Measurements from ENCODE around the gene BOLA3.

Gene BOLA3

GRCh38 chr2:74107071-74107470 lies 40.6 kb downstream of the BOLA3 start:
- Histone ChIP-seq H3K4me1 (ENCODE audit: control insufficient read depth in 1 of 2, insufficient read depth in 2 of 2, low read length in 2 of 2) (no peaks in the 10 kb centered on the region), H3K4me2 (ENCODE audit: low read length) (no peak overlapping the region), H3K79me1 (ENCODE audit: low read length) (no peaks in the 10 kb centered on the region), H4K12ac (ENCODE audit: low read depth, low read length) (no peak overlapping the region), H3K27me3 (ENCODE audit: insufficient read depth, low read length) (no peaks in the 10 kb centered on the region), H3K14ac (ENCODE audit: low read length) (no peak overlapping the region), H2BK120ac (ENCODE audit: insufficient read depth, low read length, poor library complexity) (no peak overlapping the region), H3K9me3 (ENCODE audit: insufficient read depth, low read depth, low read length) (peaks cover 2% of the 10 kb centered on the region), H4K8ac (ENCODE audit: low read depth, low read length) (no peak overlapping the region), H4K91ac (ENCODE audit: low read depth, low read length) (no peak overlapping the region), H2AK5ac (ENCODE audit: low read length) (no peak overlapping the region), H3K9ac (ENCODE audit: low read length) (no peak overlapping the region), H3K23ac (ENCODE audit: low read length) (no peak overlapping the region), H3K79me2 (ENCODE audit: control insufficient read depth, insufficient read depth, low read length, poor library complexity) (no peaks in the 10 kb centered on the region), H3K4me3 (ENCODE audit: low read depth, low read length) (no peak overlapping the region), H2BK12ac (ENCODE audit: low read length) (no peak overlapping the region), H3K4ac (ENCODE audit: low read depth, low read length) (no peak overlapping the region), H2BK5ac (ENCODE audit: low read depth, low read length, poor library complexity) (no peak overlapping the region), H2AFZ (ENCODE audit: insufficient read depth, low read length, poor library complexity) (no peak overlapping the region), H3K27ac (ENCODE audit: low read depth, low read length) (no peak overlapping the region), H3K18ac (ENCODE audit: low read length) (no peak overlapping the region), H3K36me3 (ENCODE audit: control insufficient read depth in 1 of 2, insufficient read depth in 2 of 2, low read length in 2 of 2) (peaks cover 12 to 13% of the 10 kb centered on the region in 2 experiments)
- no CpG with 5 or more reads among the region's 12 CpGs for WGBS (ENCODE audit: extremely low coverage, insufficient coverage, insufficient read length)
- no peak for DNase-seq

- no peaks in the 10 kb centered on the region for H3K79me2 ChIP-seq (ENCODE audit: control insufficient read depth, insufficient read depth, low read length, poor library complexity)
- H4K91ac ChIP-seq (ENCODE audit: low read depth, low read length), result no peak overlapping the region
- no peaks in the 10 kb centered on the region for H3K27me3 ChIP-seq (ENCODE audit: insufficient read depth, low read length)
- no peak overlapping the region for H3K23ac ChIP-seq (ENCODE audit: low read length)
- H3K9ac ChIP-seq (ENCODE audit: low read length), result no peak overlapping the region
- no peaks in the 10 kb centered on the region for H3K4me1 ChIP-seq (ENCODE audit: control insufficient read depth in 1 of 2, insufficient read depth in 2 of 2, low read length in 2 of 2)
- no peaks in the 10 kb centered on the region for H3K79me1 ChIP-seq (ENCODE audit: low read length)
- no peak overlapping the region for H3K18ac ChIP-seq (ENCODE audit: low read length)
- no peak overlapping the region for H3K4me2 ChIP-seq (ENCODE audit: low read length)
- H2AFZ ChIP-seq (ENCODE audit: insufficient read depth, low read length, poor library complexity), result no peak overlapping the region
- no peak overlapping the region for H4K12ac ChIP-seq (ENCODE audit: low read depth, low read length)
- no peaks in the 10 kb centered on the region for H3K9me3 ChIP-seq (ENCODE audit: insufficient read depth, low read depth, low read length)
- H4K8ac ChIP-seq (ENCODE audit: low read depth, low read length), result no peak overlapping the region
- H2BK120ac ChIP-seq (ENCODE audit: insufficient read depth, low read length, poor library complexity), result no peak overlapping the region
- no peak for DNase-seq
- no peak overlapping the region for H3K4me3 ChIP-seq (ENCODE audit: low read depth, low read length)
- H3K14ac ChIP-seq (ENCODE audit: low read length), result no peak overlapping the region
- H2BK5ac ChIP-seq (ENCODE audit: low read depth, low read length, poor library complexity), result no peak overlapping the region
- peaks cover 29% of the 10 kb centered on the region in 2 experiments for H3K36me3 ChIP-seq (ENCODE audit: control insufficient read depth in 1 of 2, insufficient read depth in 2 of 2, low read length in 2 of 2)
- no peak overlapping the region for H3K4ac ChIP-seq (ENCODE audit: low read depth, low read length)
- no CpG with 5 or more reads among the region's 8 CpGs for WGBS (ENCODE audit: extremely low coverage, insufficient coverage, insufficient read length)
- no peak overlapping the region for H2AK5ac ChIP-seq (ENCODE audit: low read length)
- no peak overlapping the region for H2BK12ac ChIP-seq (ENCODE audit: low read length)
- H3K27ac ChIP-seq (ENCODE audit: low read depth, low read length), result no peak overlapping the region
Measured at GRCh38 chr2:74105413-74105812, 42.3 kb downstream of the BOLA3 start.

DNA sequence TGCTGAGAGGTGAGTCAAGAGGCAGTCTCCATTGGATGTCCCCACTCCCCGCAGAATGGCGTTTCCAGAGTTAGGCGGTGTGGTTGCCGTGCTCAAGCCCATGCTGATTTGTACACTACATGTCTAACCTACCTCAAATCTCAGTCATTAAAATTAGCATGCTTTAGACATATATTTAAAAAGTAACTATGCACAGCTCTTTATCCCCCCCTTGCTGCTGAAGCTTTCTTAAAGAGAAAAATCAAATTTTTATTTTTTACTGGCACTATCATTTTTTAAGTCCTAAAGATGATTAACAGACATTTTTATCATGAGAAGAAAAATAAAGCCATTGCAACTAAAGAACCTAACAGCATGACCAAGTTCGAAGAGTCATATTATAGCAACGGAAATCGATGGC lies 42.9 kb downstream of the BOLA3 start:
- H4K91ac ChIP-seq (ENCODE audit: low read depth, low read length), result no peak overlapping the region
- H3K9ac ChIP-seq (ENCODE audit: low read length), result no peak overlapping the region
- H3K79me1 ChIP-seq (ENCODE audit: low read length), result no peaks in the 10 kb centered on the region
- no peak overlapping the region for H3K4me3 ChIP-seq (ENCODE audit: low read depth, low read length)
- H2BK120ac ChIP-seq (ENCODE audit: insufficient read depth, low read length, poor library complexity), result no peak overlapping the region
- no peak overlapping the region for H3K4ac ChIP-seq (ENCODE audit: low read depth, low read length)
- peaks cover 34 to 35% of the 10 kb centered on the region in 2 experiments for H3K36me3 ChIP-seq (ENCODE audit: control insufficient read depth in 1 of 2, insufficient read depth in 2 of 2, low read length in 2 of 2)
- H3K9me3 ChIP-seq (ENCODE audit: insufficient read depth, low read depth, low read length), result no peaks in the 10 kb centered on the region
- no peak for DNase-seq
- no peak overlapping the region for H3K23ac ChIP-seq (ENCODE audit: low read length)
- H3K4me1 ChIP-seq (ENCODE audit: control insufficient read depth in 1 of 2, insufficient read depth in 2 of 2, low read length in 2 of 2), result no peaks in the 10 kb centered on the region
- H2BK12ac ChIP-seq (ENCODE audit: low read length), result no peak overlapping the region
- H3K27ac ChIP-seq (ENCODE audit: low read depth, low read length), result no peak overlapping the region
- no peaks in the 10 kb centered on the region for H3K79me2 ChIP-seq (ENCODE audit: control insufficient read depth, insufficient read depth, low read length, poor library complexity)
- H3K18ac ChIP-seq (ENCODE audit: low read length), result no peak overlapping the region
- H3K27me3 ChIP-seq (ENCODE audit: insufficient read depth, low read length), result no peaks in the 10 kb centered on the region
- H2AK5ac ChIP-seq (ENCODE audit: low read length), result no peak overlapping the region
- no peak overlapping the region for H4K12ac ChIP-seq (ENCODE audit: low read depth, low read length)
- WGBS (ENCODE audit: extremely low coverage, insufficient coverage, insufficient read length), result no CpG with 5 or more reads among the region's 7 CpGs
- H2AFZ ChIP-seq (ENCODE audit: insufficient read depth, low read length, poor library complexity), result no peak overlapping the region
- H3K4me2 ChIP-seq (ENCODE audit: low read length), result no peak overlapping the region
- no peak overlapping the region for H3K14ac ChIP-seq (ENCODE audit: low read length)
- no peak overlapping the region for H2BK5ac ChIP-seq (ENCODE audit: low read depth, low read length, poor library complexity)
- H4K8ac ChIP-seq (ENCODE audit: low read depth, low read length), result no peak overlapping the region

DNA sequence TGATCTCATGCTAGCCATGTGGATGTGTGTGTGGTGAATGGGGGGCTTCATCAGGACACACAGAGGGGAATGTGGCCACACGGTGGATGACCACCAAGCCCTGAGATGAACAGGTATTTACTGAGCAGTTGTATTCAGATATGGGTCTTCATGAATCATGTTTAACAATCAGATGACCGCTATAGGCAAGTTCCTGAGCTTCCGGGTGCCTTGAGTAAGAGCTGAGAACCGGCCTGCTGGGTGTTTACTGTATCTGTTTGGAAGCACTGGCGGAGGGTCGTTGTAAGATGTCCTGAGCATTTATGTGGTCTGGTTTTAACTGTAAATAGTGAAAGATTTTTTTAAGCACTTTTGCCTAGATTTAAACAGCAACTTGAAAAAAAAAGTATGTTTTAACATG lies 43.9 kb downstream of the BOLA3 start:
- Histone ChIP-seq H3K27ac (ENCODE audit: low read depth, low read length) (no peak overlapping the region), H3K27me3 (ENCODE audit: insufficient read depth, low read length) (no peaks in the 10 kb centered on the region), H3K23ac (ENCODE audit: low read length) (no peak overlapping the region), H2BK12ac (ENCODE audit: low read length) (no peak overlapping the region), H2BK5ac (ENCODE audit: low read depth, low read length, poor library complexity) (no peak overlapping the region), H3K18ac (ENCODE audit: low read length) (no peak overlapping the region), H3K4me3 (ENCODE audit: low read depth, low read length) (no peak overlapping the region), H3K14ac (ENCODE audit: low read length) (no peak overlapping the region), H3K4ac (ENCODE audit: low read depth, low read length) (no peak overlapping the region), H4K12ac (ENCODE audit: low read depth, low read length) (no peak overlapping the region), H2AFZ (ENCODE audit: insufficient read depth, low read length, poor library complexity) (no peak overlapping the region), H2AK5ac (ENCODE audit: low read length) (no peak overlapping the region), H2BK120ac (ENCODE audit: insufficient read depth, low read length, poor library complexity) (no peak overlapping the region), H3K4me1 (ENCODE audit: control insufficient read depth in 1 of 2, insufficient read depth in 2 of 2, low read length in 2 of 2) (no peaks in the 10 kb centered on the region), H3K9me3 (ENCODE audit: insufficient read depth, low read depth, low read length) (no peaks in the 10 kb centered on the region), H3K4me2 (ENCODE audit: low read length) (no peak overlapping the region), H4K8ac (ENCODE audit: low read depth, low read length) (no peak overlapping the region), H3K36me3 (ENCODE audit: control insufficient read depth in 1 of 2, insufficient read depth in 2 of 2, low read length in 2 of 2) (peaks cover 45 to 46% of the 10 kb centered on the region in 2 experiments), H4K91ac (ENCODE audit: low read depth, low read length) (no peak overlapping the region), H3K79me2 (ENCODE audit: control insufficient read depth, insufficient read depth, low read length, poor library complexity) (no peaks in the 10 kb centered on the region), H3K9ac (ENCODE audit: low read length) (no peak overlapping the region), H3K79me1 (ENCODE audit: low read length) (no peaks in the 10 kb centered on the region)
- DNase-seq, result peak; percentile 57 to 62
- no CpG with 5 or more reads among the region's 6 CpGs for WGBS (ENCODE audit: extremely low coverage, insufficient coverage, insufficient read length)

Data from trophoblast cell (in vitro differentiated cells and primary cell).